ENCODE measurements around the gene DCBLD1. TPM values are rescaled to one million over a fixed set of nuclear protein-coding genes. Genes with fewer than 3 reads are reported as not detected.

Gene DCBLD1
- total and polyA plus RNA-seq, 2 of the 13 experiments (the other 11 are each of a cell fraction or from before 2014, with no cell fraction given) = 23.2 to 41.5 TPM

DNA sequence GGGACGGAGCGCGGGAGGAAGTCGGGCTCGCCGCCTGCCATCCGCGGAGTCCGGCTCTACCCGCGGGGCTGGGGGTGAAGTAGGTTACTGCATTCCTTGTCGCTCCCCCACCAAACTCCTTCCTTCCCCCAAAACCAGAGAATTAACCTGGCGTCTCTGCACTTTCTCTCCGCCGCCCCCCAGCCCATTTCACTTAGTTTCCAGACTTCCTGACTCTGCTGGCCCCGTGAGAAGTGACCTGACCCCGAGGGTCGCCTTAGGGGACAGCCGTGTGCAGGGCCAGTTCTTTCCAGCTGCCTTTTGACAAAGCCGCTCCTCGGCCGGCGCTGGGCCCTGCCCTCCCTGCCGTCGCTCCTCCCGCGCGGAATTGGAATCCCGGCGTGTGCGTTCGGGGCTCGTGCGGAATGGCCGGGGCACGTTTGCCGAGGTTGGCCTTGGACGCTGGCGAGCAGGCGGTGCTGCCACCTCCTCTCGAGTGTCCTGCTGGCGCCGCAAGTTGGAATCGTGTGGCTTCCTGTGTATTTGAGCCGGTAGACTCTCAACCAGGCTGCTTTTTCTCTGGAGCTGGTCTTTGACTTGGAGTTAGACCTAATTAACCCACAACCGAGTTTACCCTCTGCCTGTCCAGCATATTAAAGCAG is 650 bp downstream of the DCBLD1 start (continued):
- TF ChIP-seq, protein P1, sequence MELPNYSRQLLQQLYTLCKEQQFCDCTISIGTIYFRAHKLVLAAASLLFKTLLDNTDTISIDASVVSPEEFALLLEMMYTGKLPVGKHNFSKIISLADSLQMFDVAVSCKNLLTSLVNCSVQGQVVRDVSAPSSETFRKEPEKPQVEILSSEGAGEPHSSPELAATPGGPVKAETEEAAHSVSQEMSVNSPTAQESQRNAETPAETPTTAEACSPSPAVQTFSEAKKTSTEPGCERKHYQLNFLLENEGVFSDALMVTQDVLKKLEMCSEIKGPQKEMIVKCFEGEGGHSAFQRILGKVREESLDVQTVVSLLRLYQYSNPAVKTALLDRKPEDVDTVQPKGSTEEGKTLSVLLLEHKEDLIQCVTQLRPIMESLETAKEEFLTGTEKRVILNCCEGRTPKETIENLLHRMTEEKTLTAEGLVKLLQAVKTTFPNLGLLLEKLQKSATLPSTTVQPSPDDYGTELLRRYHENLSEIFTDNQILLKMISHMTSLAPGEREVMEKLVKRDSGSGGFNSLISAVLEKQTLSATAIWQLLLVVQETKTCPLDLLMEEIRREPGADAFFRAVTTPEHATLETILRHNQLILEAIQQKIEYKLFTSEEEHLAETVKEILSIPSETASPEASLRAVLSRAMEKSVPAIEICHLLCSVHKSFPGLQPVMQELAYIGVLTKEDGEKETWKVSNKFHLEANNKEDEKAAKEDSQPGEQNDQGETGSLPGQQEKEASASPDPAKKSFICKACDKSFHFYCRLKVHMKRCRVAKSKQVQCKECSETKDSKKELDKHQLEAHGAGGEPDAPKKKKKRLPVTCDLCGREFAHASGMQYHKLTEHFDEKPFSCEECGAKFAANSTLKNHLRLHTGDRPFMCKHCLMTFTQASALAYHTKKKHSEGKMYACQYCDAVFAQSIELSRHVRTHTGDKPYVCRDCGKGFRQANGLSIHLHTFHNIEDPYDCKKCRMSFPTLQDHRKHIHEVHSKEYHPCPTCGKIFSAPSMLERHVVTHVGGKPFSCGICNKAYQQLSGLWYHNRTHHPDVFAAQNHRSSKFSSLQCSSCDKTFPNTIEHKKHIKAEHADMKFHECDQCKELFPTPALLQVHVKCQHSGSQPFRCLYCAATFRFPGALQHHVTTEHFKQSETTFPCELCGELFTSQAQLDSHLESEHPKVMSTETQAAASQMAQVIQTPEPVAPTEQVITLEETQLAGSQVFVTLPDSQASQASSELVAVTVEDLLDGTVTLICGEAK (IDR thresholded peaks at IDR 0.05) = no peak
- TF ChIP-seq, protein P1 (CRISPR knock-in tag; IDR thresholded peaks at IDR 0.05) = peak; percentile 88
- TF ChIP-seq SATB2 (CRISPR knock-in tag; IDR thresholded peaks at IDR 0.05) = peak; percentile 31; the same call in 1 of the 2 replicates
- TF ChIP-seq, protein P2, sequence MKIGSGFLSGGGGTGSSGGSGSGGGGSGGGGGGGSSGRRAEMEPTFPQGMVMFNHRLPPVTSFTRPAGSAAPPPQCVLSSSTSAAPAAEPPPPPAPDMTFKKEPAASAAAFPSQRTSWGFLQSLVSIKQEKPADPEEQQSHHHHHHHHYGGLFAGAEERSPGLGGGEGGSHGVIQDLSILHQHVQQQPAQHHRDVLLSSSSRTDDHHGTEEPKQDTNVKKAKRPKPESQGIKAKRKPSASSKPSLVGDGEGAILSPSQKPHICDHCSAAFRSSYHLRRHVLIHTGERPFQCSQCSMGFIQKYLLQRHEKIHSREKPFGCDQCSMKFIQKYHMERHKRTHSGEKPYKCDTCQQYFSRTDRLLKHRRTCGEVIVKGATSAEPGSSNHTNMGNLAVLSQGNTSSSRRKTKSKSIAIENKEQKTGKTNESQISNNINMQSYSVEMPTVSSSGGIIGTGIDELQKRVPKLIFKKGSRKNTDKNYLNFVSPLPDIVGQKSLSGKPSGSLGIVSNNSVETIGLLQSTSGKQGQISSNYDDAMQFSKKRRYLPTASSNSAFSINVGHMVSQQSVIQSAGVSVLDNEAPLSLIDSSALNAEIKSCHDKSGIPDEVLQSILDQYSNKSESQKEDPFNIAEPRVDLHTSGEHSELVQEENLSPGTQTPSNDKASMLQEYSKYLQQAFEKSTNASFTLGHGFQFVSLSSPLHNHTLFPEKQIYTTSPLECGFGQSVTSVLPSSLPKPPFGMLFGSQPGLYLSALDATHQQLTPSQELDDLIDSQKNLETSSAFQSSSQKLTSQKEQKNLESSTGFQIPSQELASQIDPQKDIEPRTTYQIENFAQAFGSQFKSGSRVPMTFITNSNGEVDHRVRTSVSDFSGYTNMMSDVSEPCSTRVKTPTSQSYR (CRISPR knock-in tag; IDR thresholded peaks at IDR 0.05; ENCODE audit: borderline replicate concordance) = no peak
- TF ChIP-seq NFE2L1 (CRISPR knock-in tag; IDR thresholded peaks at IDR 0.05; ENCODE audit: borderline replicate concordance) = peak; percentile 64; the same call in 1 of the 2 replicates
- TF ChIP-seq ZMAT3 (CRISPR knock-in tag; conservative IDR thresholded peaks at IDR 0.05) = no peak; the same call in 1 of the 2 replicates
- peak; percentile 86; the same call in 1 of the 2 replicates for TF ChIP-seq ZNF589 (CRISPR knock-in tag; conservative IDR thresholded peaks at IDR 0.05)
- TF ChIP-seq, protein P3, sequence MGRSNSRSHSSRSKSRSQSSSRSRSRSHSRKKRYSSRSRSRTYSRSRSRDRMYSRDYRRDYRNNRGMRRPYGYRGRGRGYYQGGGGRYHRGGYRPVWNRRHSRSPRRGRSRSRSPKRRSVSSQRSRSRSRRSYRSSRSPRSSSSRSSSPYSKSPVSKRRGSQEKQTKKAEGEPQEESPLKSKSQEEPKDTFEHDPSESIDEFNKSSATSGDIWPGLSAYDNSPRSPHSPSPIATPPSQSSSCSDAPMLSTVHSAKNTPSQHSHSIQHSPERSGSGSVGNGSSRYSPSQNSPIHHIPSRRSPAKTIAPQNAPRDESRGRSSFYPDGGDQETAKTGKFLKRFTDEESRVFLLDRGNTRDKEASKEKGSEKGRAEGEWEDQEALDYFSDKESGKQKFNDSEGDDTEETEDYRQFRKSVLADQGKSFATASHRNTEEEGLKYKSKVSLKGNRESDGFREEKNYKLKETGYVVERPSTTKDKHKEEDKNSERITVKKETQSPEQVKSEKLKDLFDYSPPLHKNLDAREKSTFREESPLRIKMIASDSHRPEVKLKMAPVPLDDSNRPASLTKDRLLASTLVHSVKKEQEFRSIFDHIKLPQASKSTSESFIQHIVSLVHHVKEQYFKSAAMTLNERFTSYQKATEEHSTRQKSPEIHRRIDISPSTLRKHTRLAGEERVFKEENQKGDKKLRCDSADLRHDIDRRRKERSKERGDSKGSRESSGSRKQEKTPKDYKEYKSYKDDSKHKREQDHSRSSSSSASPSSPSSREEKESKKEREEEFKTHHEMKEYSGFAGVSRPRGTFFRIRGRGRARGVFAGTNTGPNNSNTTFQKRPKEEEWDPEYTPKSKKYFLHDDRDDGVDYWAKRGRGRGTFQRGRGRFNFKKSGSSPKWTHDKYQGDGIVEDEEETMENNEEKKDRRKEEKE (IDR thresholded peaks at IDR 0.05) = no peak
- peak; percentile 87; the same call in 1 of the 2 replicates for TF ChIP-seq HES4 (CRISPR knock-in tag; IDR thresholded peaks at IDR 0.05; ENCODE audit: borderline replicate concordance)
- peak; percentile 73; the same call in 1 of the 2 replicates for TF ChIP-seq ZIK1 (CRISPR knock-in tag; IDR thresholded peaks at IDR 0.05; ENCODE audit: borderline replicate concordance, low read depth)
- peak; percentile 79 for TF ChIP-seq GABPB1 (CRISPR knock-in tag; IDR thresholded peaks at IDR 0.05)
- TF ChIP-seq, protein P4, sequence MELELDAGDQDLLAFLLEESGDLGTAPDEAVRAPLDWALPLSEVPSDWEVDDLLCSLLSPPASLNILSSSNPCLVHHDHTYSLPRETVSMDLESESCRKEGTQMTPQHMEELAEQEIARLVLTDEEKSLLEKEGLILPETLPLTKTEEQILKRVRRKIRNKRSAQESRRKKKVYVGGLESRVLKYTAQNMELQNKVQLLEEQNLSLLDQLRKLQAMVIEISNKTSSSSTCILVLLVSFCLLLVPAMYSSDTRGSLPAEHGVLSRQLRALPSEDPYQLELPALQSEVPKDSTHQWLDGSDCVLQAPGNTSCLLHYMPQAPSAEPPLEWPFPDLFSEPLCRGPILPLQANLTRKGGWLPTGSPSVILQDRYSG (CRISPR knock-in tag; IDR thresholded peaks at IDR 0.05) = peak; percentile 51; the same call in 1 of the 2 replicates
- TF ChIP-seq TMF1 (CRISPR knock-in tag; IDR thresholded peaks at IDR 0.05; ENCODE audit: low read depth) = 0 out of 2 replicates have a peak, but pooled peaks have one; percentile 63
